ENCODE results near the gene KLHL8. TPM values are rescaled to one million over a fixed set of nuclear protein-coding genes. Genes with fewer than 3 reads are reported as not detected.

The KLHL8 gene
- total RNA-seq, 4 donors from 2014 or later = 6.2 to 11.5 (median 8.3) TPM

GRCh38 chr4:87128006-87128705 is 92.3 kb downstream of the KLHL8 start:
- intact Hi-C loops (cut with DNase I; ENCODE audit: low total_unique reads) = no loop called here
- WGBS, 2 donors = 96% methylated on average over 2 of the region's 2 CpGs
- H3K4me3 ChIP-seq (ENCODE audit: low read depth, poor library complexity, severe bottlenecking) = no peak overlapping the region
- TF ChIP-seq CTCF (IDR thresholded peaks at IDR 0.05) (no peak), POLR2A (IDR thresholded peaks at IDR 0.05) (no peak)
- no peak for DNase-seq (ENCODE audit: low spot score in 2 of 2)

- 93 to 99% methylated on average over 9 of the region's 9 CpGs for WGBS, 2 donors
- no peak for DNase-seq (ENCODE audit: low spot score in 2 of 2)
- intact Hi-C loops (cut with DNase I; ENCODE audit: low total_unique reads) = no loop called here
- TF ChIP-seq POLR2A (IDR thresholded peaks at IDR 0.05) (no peak), CTCF (IDR thresholded peaks at IDR 0.05) (no peak)
- no peak overlapping the region for H3K4me3 ChIP-seq (ENCODE audit: low read depth, poor library complexity, severe bottlenecking)
Observed at GRCh38 chr4:87126056-87126455, 94.4 kb downstream of the KLHL8 start.

GRCh38 chr4:87122252-87122651 is 98.2 kb downstream of the KLHL8 start:
- DNase-seq (ENCODE audit: low spot score in 2 of 2) = peak in 1 of 2 donors; percentile 61
- no peak overlapping the region for H3K4me3 ChIP-seq (ENCODE audit: low read depth, poor library complexity, severe bottlenecking)
- intact Hi-C loops (cut with DNase I; ENCODE audit: low total_unique reads) = no loop called here
- 41 to 62% methylated on average over 4 of the region's 4 CpGs for WGBS, 2 donors
- TF ChIP-seq POLR2A (IDR thresholded peaks at IDR 0.05) = no peak
- TF ChIP-seq CTCF (IDR thresholded peaks at IDR 0.05) = no peak

GRCh38 chr4:87121341-87122065 is 98.9 kb downstream of the KLHL8 start:
- peak in 1 of 2 donors; percentile 66 for DNase-seq (ENCODE audit: low spot score in 2 of 2)
- no peak for TF ChIP-seq POLR2A (IDR thresholded peaks at IDR 0.05)
- no peak for TF ChIP-seq CTCF (IDR thresholded peaks at IDR 0.05)
- intact Hi-C loops (cut with DNase I; ENCODE audit: low total_unique reads) = no loop called here
- 24 to 37% methylated on average over 4 of the region's 4 CpGs for WGBS, 2 donors
- no peak overlapping the region for H3K4me3 ChIP-seq (ENCODE audit: low read depth, poor library complexity, severe bottlenecking)

- WGBS, 2 donors = 52 to 54% methylated on average over 18 of the region's 18 CpGs
- no peak overlapping the region for H3K4me3 ChIP-seq (ENCODE audit: low read depth, poor library complexity, severe bottlenecking)
- TF ChIP-seq POLR2A (IDR thresholded peaks at IDR 0.05) (no peak), CTCF (IDR thresholded peaks at IDR 0.05) (no peak)
- peak in 1 of 2 donors; percentile 78 for DNase-seq (ENCODE audit: low spot score in 2 of 2)
- intact Hi-C loops (cut with DNase I; ENCODE audit: low total_unique reads) = no loop called here
Observed at GRCh38 chr4:87120411-87121162, 99.8 kb downstream of the KLHL8 start.
